Left ventricle myocardium inferior (tissue), 1 donor: ENCODE results near the gene H6PD. TPM values are rescaled to one million over a fixed set of nuclear protein-coding genes. Genes with fewer than 3 reads are reported as not detected.
"Not testable (repeated sequence)": the region's sequence is repeated elsewhere in the genome, so short reads cannot be mapped to it uniquely, and the experiment has no call there.

Experiments
- DNase-seq: peaks from one replicate; pipeline ENCODE4 v3.0.0-alpha.2; 2020
- H3K27ac ChIP-seq: fragments of 200-600 bp; replicated peaks from 2 replicates; pipeline ENCODE4 v1.8.0; 2021
- H3K27me3 ChIP-seq: fragments of 200-600 bp; 2 replicates; pipeline ENCODE4 v1.8.0; 2021; ENCODE audit warnings: low read depth
- H3K36me3 ChIP-seq: fragments of 200-600 bp; 2 replicates; pipeline ENCODE4 v1.8.0; 2021
- H3K4me1 ChIP-seq: fragments of 200-600 bp; 2 replicates; pipeline ENCODE4 v1.8.0; 2021
- H3K4me3 ChIP-seq: fragments of 200-600 bp; 2 replicates; pipeline ENCODE4 v1.8.0; 2021; ENCODE audit warnings: mild to moderate bottlenecking, moderate library complexity
- H3K9me3 ChIP-seq: fragments of 200-600 bp; replicated peaks from 2 replicates; pipeline ENCODE4 v1.8.0; 2021
- intact Hi-C: fragments of 100-400 bp; cut with micrococcal nuclease; formaldehyde crosslinking; loops from one replicate; pipeline ENCODE4 v1.11.0; 2022
- total RNA-seq: library from RNA; stranded (reverse); fragmentation: NEBNext Ultra II Directional; extraction: Animal tissue kit (Norgen Biotek cat#: 25700); gene quantifications from one replicate; pipeline ENCODE4 v1.2.1, GENCODE V29; 2021
- TF ChIP-seq, protein P1 (sequence below): fragments of 200-600 bp; IDR thresholded peaks from 2 replicates; pipeline ENCODE4 v1.8.0; 2021; ENCODE audit warnings: antibody characterized with exemption, mild to moderate bottlenecking, borderline replicate concordance
- donor health status: DM: no; HTN: yes; CAD: no; lungs with severe emphysema.

The H6PD gene
- total RNA-seq, 1 donor from 2014 or later = 21.9 TPM

DNA sequence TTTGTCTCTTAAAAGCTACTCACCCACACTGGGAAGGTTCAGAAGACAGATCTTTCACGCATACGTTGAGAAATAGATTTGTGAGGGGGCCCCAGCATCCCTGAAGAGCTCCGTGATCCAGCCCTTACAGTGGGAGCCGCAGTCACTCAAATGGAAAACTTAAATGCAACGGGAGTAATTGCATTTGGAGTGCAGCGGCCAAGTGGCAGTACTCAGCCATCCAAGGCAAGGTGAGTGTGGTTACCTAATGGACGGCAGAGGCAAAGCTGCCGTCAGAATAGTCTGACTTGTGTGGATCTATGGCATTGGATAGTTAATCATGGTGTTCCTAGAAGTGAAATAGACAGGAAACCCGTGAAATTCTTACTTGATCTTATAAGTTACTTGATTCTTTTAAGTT lies 63.3 kb downstream of the H6PD start:
- Histone ChIP-seq H3K36me3 (no peaks in the 10 kb centered on the region), H3K4me1 (peaks cover 60% of the 10 kb centered on the region), H3K9me3 (no peaks in the 10 kb centered on the region), H3K27me3 (no peaks in the 10 kb centered on the region), H3K27ac (no peak overlapping the region), H3K4me3 (no peak overlapping the region)
- DNase-seq = no peak
- TF ChIP-seq, protein P1, sequence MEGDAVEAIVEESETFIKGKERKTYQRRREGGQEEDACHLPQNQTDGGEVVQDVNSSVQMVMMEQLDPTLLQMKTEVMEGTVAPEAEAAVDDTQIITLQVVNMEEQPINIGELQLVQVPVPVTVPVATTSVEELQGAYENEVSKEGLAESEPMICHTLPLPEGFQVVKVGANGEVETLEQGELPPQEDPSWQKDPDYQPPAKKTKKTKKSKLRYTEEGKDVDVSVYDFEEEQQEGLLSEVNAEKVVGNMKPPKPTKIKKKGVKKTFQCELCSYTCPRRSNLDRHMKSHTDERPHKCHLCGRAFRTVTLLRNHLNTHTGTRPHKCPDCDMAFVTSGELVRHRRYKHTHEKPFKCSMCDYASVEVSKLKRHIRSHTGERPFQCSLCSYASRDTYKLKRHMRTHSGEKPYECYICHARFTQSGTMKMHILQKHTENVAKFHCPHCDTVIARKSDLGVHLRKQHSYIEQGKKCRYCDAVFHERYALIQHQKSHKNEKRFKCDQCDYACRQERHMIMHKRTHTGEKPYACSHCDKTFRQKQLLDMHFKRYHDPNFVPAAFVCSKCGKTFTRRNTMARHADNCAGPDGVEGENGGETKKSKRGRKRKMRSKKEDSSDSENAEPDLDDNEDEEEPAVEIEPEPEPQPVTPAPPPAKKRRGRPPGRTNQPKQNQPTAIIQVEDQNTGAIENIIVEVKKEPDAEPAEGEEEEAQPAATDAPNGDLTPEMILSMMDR = no peak
- intact Hi-C loops = no loop called here

DNA sequence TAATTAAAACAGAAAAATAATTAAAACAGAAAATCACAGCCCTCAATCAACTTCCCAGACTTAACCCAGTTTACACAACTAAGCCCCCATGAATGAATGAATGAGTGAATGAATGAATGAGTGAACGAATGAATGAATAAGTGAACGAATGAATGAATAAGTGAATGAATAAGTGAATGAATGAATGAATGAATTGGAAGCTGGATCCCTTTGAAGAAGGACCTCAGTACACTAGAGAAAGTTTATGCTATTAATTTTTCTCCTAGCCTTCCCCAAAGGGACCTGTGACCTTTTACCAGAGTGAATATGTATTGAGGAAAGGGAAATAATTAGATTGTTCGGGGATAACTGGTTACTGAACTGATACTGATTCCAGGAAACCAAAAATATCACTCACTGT lies 63.7 kb downstream of the H6PD start:
- no peak overlapping the region for H3K4me3 ChIP-seq
- no peak overlapping the region for H3K27ac ChIP-seq
- TF ChIP-seq, protein P1 = no peak
- intact Hi-C loops = no loop called here
- peaks cover 63% of the 10 kb centered on the region for H3K4me1 ChIP-seq
- no peaks in the 10 kb centered on the region for H3K9me3 ChIP-seq
- no peak for DNase-seq
- no peaks in the 10 kb centered on the region for H3K36me3 ChIP-seq
- no peaks in the 10 kb centered on the region for H3K27me3 ChIP-seq

- H3K27ac ChIP-seq, intact Hi-C loops, H3K4me3 ChIP-seq, DNase-seq, H3K9me3 ChIP-seq, H3K27me3 ChIP-seq, H3K36me3 ChIP-seq: not testable (repeated sequence)
- peaks cover 63% of the 10 kb centered on the region for H3K4me1 ChIP-seq
Observed at GRCh38 chr1:9299571-9300541, 65.3 kb downstream of the H6PD start.

DNA sequence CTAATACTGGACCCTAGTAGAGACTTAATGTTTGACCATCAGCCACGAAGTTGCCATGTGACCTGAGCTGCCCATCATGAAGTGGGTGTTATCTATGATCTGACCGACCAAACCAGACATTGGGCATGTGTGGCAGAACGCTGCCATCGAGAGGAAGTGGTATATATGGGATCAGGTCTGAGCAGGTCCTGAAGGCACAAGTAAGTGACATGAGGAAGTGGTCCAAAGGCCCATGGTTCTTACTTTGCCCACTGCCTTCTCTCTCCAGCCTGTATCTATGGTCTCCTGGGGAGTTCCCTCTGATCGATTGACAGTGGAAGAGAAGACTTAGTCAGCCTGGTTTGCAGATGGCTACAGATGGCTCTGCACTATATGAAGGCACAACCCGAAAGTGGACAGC lies 66.0 kb downstream of the H6PD start:
- Histone ChIP-seq H3K9me3 (no peaks in the 10 kb centered on the region), H3K36me3 (no peaks in the 10 kb centered on the region), H3K4me3 (no peak overlapping the region), H3K27ac (no peak overlapping the region), H3K27me3 (no peaks in the 10 kb centered on the region), H3K4me1 (peaks cover 60% of the 10 kb centered on the region)
- TF ChIP-seq, protein P1 = no peak
- no peak for DNase-seq
- intact Hi-C loops = no loop called here

DNA sequence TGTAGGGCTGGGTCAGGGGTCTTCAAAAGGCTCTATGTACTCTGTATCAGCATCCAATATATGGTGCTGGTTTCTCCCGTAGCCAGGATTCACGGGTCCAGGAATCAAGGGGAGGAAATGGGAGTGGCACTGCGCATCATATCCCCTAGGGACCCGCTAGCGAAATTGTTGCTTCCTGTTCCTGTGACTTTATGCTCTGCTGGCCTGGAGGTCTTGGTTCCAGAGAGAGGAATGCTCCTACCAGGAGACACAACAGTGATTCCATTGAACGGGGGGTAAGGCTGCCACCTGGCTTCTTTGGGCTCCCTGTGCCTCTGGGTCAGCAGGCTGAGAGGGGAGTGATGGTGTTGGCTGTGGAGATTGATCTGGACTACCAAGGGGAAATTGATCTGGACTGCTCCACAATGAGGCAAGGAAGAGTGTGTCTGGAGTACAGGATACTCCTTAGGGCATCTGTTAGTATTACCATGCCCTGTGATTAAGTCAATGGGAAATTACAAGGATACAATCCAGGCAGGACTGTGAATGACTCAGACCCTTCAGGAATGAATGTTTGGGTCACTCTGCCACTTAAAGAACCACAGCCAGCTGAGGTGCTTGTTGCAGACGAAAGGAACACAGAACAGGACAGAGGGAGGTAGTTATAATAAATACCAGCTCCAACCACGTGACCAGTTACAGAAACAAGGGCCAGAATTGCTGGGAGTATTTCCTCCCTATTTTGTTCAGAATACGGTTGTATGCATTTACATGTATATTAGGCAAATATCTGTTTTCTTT lies 68.4 kb downstream of the H6PD start:
- peaks cover 58% of the 10 kb centered on the region for H3K4me1 ChIP-seq
- intact Hi-C loops = no loop called here
- no peaks in the 10 kb centered on the region for H3K9me3 ChIP-seq
- DNase-seq = peak; percentile 47
- H3K4me3 ChIP-seq = peak overlapping the region; percentile 19
- TF ChIP-seq, protein P1 = no peak
- peak overlapping the region; percentile 63 for H3K27ac ChIP-seq
- H3K36me3 ChIP-seq = no peaks in the 10 kb centered on the region
- no peaks in the 10 kb centered on the region for H3K27me3 ChIP-seq
